TTC549 (cell line): ENCODE measurements around the gene HS3ST6.
"Not testable (repeated sequence)": the region's sequence is repeated elsewhere in the genome, so short reads cannot be mapped to it uniquely, and the experiment has no call there.

Source experiments
- FAIRE-seq: peaks from 2 replicates; lab custom pipeline; 2012; peaks lifted over from hg19 to GRCh38; lab: Jason Lieb, UNC

HS3ST6 gene

DNA sequence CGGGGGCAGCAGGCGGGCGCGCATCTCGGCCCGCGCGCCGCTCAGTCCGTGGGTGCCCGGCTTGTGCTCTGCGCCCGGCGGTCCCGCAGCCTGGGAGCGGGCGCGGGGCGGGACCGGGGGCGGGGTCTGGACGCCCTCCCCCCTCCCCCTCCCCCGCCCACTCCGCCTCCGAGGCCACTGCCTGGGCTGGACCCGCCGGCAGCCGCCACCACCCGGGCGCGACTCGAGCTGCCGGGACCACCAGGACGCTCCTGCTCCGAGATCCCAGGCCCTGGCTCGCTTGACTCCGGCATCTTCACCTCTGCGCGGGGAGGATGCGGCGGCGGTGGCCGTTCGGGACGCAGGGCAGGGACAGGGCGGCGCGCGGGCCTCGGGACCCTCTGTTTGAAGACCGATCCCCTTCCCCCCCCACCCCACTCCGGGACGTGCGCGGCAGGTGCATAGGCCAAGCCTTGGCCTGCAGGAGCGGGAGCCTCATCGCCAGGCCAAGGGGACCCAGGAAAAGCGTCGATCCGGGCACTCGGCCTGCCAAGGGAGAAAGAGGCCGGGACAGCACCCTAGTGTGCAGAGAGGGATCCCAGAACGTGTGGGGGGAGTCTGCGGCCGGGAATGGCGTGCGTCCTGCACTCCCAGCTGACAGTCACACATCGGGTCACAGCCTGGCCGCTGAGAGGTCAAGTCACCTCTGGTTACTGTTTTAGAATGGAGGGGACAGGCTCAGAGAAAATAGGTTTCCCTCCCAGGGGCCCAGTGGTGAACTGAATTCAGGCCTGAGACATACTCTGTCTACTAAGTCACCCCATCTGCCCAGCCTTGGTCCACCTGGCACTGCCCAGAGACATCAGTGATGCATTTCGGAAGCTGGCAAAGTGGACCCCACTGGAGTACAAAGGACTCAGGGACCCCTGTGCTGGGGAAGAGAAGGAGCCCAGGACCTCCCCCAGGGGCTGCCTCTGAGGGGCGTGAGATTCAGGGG, at the start of gene HS3ST6:
Gene HS3ST6, minus strand, starts transcription at position 65 of the 976 bp plus-strand sequence. CDS start 92 bp downstream, outside the sequence.
- no peak for FAIRE-seq

DNA sequence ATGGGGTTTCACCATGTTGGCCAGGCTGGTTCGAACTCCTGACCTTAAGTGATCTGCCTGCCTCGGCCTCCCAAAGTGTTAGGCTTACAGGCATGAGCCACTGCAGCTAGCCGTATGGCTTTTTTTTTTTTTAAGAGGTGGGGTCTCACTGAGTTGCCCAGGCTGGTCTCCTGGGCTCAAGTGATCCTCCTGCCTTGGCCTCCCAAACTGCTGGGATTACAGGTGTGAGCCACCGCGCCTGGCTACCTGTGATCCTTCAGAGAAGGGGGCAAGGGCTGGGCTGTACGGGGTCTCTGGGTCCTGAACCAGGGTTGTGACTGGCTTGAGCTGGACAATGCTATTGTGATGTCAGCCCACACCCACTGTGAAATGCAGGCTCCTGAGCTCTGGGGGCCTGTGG, 48.2 kb upstream of the HS3ST6 start, which contains the start of gene RNF151:
Gene RNF151, plus strand, starts transcription at position 397 of the 400 bp plus-strand sequence. CDS start 26 bp downstream, outside the sequence.
- no peak for FAIRE-seq

DNA sequence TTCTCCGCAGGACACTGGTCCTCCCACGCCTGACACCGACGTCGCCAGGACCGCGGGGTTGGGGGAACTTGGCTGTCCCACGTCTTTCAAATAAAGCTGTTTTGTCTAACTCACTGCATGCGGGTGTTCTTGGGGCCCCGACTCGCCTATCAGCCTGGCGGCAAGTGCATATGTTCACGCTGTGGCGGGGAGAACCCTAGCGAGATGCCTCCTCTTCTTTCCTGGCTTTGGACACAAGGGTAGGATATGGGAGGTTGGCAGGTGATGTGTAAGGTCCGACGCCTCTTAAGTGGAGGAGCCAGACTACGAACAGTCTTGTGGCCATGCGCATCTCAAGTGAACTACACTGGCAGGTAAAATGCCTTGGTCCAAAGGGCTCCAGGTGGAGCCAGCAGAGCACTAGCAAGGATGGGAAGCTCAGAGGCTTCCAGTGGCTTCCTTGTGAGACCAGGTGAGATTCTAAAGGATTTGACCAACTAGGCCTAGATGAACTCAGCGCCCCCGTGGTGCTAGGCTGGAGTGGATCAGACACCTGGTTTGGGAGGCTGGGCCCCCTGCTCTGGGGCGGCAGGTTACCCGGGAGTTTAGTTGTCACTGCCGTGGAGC, 47.3 kb upstream of the HS3ST6 start:
- no peak for FAIRE-seq

DNA sequence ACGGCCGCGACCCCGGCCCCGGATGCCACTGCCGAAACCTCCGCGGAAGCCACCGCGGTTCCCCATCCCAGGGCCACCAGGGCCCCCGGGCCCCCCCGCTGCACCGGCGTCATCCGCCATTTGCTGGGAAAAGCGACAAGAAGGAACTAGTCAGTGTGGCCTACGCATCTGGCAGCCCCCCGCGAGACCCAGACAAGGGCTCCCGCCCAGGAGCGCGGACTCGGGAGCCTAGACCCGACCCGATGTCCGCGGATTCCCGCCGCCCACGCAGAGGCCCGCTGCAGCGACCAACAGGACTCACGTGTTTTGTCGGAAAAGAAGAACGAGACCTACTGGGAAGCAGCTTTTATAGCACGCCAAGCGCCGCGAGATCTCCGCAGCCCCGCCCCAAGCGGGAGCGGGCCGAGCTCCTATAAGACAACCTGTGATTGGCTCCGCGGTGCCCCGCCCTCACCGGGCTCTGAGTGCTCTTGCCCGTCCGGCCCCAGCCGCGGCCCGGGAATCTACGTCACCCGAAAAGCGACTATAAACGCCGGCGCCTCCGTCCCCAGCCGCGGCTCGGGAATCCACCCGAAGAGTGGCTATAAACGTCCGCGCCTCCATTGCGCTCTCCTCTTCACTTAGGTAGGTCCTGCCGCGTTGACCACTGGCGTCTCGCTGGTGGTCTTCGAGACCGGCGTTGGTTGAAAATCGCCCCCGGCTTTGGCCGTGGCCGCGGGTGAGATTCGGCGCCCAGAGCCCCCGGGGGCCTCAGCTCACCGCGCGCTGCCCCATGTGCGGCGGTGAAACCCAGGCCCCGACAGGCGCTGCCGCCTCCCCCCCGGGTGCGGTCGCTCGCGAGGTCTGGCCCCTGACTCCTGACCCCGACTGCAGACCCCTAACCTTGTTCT, 46.5 kb upstream of the HS3ST6 start, which contains the start of gene RPS2:
Gene RPS2, minus strand, starts transcription at position 321 of the 890 bp plus-strand sequence. Its CDS starts 201 bp downstream, at position 120.
- FAIRE-seq, result peak; percentile 76

DNA sequence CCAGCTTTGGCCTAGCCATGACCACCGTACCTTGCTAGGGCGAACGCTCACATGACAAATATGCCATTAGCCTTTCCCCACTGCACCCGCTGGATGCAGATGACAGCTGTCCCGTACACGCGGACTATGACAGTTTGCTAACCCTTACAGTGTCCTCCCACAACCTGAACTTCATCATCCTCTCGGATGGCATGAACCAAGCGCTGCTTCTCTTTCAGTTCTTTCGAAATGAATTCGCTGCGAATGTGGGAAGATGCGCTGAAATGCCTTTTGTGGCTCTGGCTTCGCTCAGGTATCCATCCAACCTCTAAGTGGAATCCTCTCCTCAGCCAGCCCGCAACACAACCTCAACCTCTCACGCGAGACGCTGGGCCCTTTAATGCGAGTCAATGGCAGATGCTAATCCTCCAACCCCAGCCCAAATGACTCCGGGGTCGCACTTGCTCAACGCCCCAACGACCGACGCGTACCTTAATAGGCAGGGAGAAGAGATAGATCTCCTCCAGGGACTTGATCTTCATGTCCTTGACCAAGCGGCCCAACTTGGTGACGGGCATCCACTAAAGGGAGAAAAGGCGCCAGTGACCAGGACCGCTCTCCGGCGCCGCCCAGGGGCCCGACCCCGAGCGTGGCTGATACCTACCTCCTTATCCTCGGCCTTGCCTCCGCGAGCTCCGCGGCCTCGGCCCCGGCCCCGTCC, 45.7 kb upstream of the HS3ST6 start:
- FAIRE-seq, result no peak

DNA sequence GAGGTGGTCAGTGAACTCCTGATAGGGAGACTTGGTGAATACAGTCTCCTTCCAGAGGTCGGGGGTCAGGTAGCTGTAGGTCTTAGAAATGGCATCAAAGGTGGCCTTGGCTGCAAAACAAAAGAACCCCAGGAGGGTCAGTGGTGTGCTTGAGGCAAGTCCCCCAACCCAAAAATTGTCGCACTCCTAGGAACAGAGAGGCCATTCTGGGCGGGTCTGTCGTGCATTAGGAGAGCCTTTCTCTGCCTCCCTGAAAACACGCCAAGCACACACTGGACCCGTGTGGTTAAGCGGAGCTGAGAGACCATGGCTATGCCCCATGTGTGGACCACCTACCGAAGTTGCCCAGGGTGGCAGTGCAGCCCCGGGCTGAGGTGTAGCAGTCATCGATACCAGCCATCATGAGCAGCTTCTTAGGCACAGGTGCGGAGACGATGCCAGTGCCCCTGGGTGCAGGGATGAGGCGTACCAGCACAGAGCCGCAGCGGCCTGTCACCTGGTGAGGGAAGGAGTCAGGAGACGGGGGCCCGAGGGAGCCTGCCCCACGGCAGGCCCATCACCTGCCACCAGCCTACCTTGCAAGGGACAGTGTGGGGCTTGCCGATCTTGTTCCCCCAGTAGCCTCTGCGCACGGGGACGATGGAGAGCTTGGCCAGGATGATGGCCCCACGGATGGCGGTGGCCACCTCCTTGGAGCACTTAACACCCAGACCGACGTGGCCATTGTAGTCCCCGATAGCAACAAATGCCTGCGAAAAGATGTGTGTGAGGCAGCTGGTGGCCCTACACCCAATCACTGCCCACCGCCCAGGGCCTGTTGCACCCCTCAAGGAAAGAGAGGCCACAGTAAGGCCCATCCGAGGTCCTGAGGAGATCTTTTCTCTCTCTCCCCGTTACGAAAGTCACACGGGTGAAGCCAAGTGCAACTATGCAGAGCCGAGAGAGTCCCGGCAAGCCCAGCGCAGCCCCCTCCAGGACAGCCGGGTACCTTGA, 44.2 kb upstream of the HS3ST6 start:
- FAIRE-seq, result not testable (repeated sequence)

DNA sequence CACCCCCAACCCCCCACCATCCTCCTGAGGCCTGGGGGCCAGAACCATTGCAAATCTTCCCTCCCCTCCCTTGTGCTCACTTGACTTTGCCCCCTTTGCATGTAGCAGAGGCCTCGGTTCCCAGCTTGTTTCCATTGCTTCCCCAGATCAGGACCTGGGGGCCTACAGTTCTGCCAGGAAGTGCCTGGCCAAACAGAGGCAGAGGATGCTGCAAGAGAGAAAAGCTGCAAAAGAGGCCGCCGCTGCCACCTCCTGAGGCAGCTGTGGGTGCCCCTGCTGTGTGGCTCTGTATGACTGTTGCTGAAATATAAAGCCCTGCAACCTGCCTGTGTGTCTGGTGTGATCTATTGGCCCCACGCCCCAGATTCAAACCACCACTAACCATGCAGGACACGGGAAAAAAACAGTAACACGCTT, 43.4 kb upstream of the HS3ST6 start:
- FAIRE-seq, result no peak

DNA sequence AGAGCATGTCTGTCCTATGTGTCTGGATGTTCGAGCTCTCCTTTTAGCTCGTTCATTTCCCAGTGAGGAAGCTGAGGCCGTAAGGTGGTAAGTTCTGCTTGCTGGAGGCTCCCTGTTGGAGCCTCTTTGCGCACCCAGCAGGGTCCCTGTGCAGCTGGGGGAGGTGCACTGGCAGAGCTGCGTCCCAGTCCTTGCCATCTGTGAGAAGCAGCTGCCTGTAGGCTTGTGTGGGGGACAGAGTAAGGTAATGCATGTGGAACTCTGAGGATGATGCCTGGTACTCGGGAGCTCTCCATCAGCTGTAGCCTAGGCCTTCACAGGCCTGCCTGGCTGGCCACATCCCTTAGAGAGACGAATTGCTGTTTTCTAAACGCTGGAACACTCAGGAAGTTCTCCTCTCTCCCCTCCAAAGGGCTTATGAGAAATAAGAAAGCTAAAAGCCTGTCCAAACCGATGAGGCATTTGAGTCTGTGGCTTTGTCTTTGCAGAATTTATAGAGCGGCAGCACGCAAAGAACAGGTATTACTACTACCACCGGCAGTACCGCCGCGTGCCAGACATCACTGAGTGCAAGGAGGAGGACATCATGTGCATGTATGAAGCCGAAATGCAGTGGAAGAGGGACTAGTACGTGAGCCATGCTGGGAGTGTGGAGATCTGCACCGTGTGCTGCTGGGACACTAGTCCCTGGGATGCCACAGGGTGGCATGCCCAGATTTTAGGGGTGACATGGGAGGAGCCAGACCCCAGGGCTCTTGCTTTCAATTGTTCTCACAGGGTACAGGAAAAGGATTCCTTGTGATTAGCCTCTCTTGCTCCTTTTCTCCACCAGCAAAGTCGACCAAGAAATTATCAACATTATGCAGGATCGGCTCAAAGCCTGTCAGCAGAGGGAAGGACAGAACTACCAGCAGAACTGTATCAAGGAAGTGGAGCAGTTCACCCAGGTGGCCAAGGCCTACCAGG, 42.7 kb upstream of the HS3ST6 start:
- peak; percentile 53 for FAIRE-seq

DNA sequence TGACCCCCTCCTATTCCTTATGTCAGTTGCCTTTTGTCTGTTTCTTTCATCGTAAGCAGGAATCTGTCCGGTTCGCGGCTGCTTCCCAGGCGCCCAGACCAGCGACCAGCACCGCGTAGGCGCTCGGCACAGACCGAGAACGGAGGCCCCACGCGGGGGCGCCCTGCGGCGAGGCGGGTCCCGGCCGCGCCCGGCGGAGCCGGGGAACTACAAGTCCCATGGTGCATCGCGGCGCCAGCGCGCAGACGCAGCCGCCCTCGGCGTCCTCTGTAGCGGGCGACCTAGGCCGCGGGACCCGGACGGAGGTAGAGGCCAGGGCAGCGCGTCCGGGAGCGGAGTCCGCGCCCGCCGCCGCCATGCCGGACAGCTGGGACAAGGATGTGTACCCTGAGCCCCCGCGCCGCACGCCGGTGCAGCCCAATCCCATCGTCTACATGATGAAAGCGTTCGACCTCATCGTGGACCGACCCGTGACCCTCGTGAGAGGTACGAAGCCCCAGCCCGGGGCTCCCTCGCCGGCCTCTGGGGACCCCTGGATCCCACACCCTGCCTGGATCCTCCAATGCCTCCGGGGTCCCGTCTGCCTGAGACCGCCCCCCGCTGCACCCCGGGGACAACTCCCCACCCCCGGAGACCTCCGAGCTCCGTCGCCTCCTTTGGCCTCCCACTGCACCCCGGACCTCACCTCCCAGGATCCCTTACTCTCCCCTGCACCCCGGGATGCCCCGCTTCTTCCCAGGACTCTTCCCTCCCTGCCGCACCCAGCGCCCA, 41.2 kb upstream of the HS3ST6 start, which contains the start of gene NDUFB10:
Gene NDUFB10, plus strand, starts transcription at position 270 of the 771 bp plus-strand sequence. Its CDS starts 87 bp downstream, at position 357.
- FAIRE-seq, result no peak

DNA sequence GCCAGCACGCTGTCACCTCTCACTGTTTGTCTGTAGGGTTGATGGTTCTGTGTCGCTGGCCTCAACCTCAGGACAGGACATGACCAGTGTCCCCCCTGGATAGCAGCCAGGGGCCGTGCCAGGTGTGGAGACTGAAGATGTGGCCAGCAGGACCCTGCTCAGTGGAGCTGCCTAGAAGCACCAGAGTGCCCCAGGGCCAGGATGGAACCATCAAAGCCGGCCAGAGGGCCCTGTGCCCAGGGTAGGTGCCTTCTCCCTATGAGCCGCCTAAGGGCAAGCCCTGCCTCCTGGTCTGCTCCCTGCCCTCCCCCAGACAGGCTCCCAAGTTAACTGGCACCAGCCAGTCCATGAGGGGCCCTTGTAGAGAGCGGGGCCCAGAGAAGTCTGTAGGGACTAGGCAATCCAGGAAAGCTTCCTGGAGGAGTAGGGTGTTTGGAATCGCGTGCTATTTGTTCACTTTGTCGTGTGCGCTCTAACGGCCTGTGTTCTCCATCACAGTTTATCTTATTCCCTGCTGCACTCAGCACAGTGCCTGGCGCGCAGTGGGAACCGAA, 40.6 kb upstream of the HS3ST6 start:
- FAIRE-seq, result no peak

DNA sequence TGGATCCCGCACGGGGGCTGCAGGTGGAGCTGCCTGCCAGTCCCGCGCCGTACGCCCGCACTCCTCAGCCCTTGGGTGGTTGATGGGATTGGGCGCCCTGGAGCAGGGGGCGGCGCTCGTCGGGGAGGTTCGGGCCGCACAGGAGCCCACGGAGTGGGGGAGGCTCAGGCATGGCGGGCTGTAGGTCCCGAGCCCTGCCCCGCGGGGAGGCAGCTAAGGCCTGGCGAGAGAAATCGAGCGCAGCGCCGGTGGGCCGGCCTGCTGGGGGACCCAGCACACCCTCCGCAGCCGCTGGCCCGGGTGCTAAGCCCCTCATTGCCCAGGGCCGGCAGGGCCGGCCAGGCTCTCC, 39.9 kb upstream of the HS3ST6 start:
- not testable (repeated sequence) for FAIRE-seq

DNA sequence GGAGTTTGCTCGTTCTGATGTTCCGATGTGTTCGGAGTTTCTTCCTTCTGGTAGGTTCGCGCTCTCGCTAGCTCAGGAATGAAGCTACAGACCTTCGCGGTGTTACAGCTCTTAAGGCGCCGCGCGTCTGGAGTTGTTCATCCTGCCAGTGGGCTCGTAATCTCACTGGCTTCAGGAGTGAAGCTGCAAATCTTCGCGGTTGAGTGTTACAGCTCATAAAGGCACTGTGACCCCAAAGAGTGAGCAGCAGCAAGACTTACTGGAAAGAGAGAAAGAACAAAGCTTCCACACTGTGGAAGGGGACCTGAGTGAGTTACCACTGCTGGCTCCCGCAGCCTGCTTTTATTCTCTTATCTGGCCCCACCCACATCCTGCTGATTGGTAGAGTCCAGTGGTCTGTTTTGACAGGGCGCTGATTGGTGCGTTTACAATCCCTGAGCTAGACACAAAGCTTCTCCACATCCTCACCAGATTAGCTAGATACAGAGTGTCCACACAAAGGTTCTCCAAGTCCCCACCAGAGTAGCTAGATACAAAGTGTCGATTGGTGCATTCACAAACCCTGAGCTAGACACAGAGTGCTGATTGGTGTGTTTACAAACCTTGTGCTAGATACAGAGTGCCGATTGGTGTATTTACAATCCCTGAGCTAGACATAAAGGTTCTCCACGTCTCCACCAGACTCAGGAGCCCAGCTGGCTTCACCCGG, 39.4 kb upstream of the HS3ST6 start:
- FAIRE-seq, result not testable (repeated sequence)

DNA sequence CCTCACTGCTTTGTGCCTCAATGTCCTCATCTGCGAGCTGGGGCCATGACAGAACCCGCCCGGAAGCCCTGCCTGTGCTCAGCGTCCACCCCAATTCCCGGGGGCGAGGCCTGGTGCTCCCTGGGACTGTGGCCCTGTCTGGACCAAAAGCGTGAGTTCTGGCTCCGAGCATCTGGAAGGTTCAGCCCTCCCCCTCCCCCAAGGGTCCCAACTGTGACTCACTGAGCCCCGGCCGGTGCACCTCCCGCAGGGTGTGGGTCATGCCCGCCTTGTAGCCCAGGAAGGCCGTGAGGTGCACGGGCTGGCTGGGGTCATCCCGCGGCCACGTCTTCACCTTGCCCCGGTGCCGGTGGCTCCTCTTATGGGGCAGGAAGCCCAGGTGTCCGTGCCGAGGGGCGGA, 35.5 kb upstream of the HS3ST6 start:
- no peak for FAIRE-seq

DNA sequence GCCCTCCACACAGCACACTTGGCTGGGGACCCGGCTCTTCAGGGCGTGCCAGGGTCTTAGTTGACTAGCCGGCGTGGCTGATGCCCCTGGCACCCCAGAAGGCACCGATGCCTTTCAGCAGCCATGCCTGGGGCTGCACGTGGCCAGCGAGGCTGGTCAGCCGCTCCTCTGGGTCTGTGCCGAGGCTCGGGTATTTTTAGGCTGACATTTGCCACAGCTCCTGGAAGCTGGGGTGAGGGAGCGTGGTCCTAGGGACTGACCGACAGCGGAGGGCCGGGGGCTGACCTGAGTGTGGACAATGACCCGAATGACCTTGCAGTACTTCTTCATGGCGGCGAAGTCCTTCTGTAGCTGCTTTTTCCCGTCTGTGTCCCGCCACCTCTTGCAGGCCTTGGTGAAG, 32.3 kb upstream of the HS3ST6 start:
- no peak for FAIRE-seq

DNA sequence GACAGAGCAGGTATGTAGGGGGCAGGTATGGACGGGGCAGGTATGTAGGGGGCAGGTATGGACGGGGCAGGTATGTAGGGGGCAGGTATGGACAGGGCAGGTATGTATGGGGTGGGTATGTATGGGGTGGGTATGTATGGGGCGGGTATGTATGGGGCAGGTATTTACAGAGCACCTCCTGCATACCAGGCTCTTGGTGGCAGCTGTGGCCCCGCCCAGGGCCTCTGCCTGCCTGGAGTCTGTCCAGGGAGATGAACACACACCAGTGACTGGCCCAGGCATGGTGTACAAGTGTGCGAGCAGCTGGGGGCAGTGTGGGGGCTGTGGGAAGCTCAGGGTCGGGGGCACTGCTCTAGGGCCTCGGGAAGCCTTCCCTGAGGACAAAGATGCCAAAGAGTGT, 31.8 kb upstream of the HS3ST6 start:
- no peak for FAIRE-seq

DNA sequence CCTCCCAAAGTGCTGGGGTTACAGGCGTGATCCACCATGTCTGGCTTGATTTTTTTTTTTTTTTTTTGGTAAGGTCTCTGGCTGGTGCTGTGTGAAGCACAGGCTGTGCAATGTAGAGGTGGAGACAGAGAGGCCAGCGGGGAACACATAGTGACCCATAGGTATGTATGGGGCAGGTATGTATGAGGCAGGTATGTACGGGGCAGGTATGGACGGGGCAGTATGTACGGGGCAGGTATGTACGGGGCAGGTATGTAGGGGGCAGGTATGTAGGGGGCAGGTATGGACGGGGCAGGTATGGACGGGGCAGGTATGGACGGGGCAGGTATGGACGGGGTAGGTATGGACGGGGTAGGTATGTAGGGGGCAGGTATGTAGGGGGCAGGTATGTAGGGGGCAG, 31.3 kb upstream of the HS3ST6 start:
- no peak for FAIRE-seq

DNA sequence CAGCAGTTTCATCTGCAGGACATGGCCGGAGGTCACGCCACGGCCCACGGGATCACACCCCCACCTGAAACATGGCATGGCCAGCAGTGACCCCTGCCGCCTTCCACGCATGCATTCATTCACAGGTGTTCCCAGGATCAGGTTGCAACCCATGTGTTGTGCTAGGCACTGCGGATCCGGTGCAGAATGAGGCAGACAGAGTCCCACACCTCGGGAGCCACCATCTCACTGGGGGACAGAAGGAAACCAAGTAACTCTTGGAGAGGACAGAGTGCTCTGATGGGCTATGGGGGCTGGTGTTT, 29.1 kb upstream of the HS3ST6 start:
- no peak for FAIRE-seq
